Duodenal mucosa (tissue), 2 donors: ENCODE measurements around the gene SDK1.
"Not testable (repeated sequence)": the region's sequence is repeated elsewhere in the genome, so short reads cannot be mapped to it uniquely, and the experiment has no call there.

Experiments
- H3K27ac ChIP-seq: one replicate; pipeline ENCODE4 v1.7.0; 2013; ENCODE audit warnings: low read depth, low read length
- H3K27me3 ChIP-seq, 2 donors: one replicate each; pipeline ENCODE4 v1.7.0; 2013; ENCODE audit warnings: low read length in 2 of 2, control low read depth in 1 of 2; ENCODE audit not compliant: insufficient read depth in 2 of 2, control insufficient read depth in 1 of 2
- H3K36me3 ChIP-seq, 2 donors: one replicate each; pipeline ENCODE4 v1.7.0; 2013; ENCODE audit warnings: low read length in 2 of 2, control low read depth in 1 of 2; ENCODE audit not compliant: insufficient read depth in 2 of 2, control insufficient read depth in 1 of 2
- H3K4me1 ChIP-seq, 2 donors: one replicate each; pipeline ENCODE4 v1.7.0; 2013; ENCODE audit warnings: low read length in 2 of 2, control low read depth in 1 of 2; ENCODE audit not compliant: insufficient read depth in 2 of 2, control insufficient read depth in 1 of 2
- H3K4me3 ChIP-seq, 2 donors: one replicate each; pipeline ENCODE4 v1.7.0; 2013; ENCODE audit warnings: low read length in 2 of 2, low read depth in 1 of 2
- H3K9ac ChIP-seq, 2 donors: one replicate each; pipeline ENCODE4 v1.7.0; 2013; ENCODE audit warnings: low read length in 2 of 2, low read depth in 1 of 2
- H3K9me3 ChIP-seq, 2 donors: one replicate each; pipeline ENCODE4 v1.7.0; 2013; ENCODE audit warnings: low read length in 2 of 2, control low read depth in 1 of 2; ENCODE audit not compliant: control insufficient read depth in 1 of 2

Gene SDK1

DNA sequence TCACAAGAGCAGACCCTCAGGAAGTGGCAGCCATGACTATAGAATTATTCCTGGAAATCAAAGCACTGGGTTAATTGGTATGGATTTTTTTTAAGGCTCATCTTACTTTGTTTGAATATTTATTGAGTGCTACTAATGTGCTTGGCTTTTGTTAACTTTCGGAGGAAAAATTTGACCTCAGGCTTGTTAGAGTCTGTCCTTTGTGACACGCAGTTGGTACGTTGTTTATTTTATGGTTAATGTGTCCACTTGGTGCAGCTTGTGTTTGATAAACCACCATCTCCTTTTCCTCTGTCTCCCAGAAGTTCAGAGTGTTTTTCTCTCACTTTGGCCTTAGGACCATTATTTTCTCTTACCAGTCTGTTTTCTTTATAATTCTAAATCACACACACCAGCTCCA, 268.6 kb downstream of the SDK1 start:
- no peaks in the 10 kb centered on the region for H3K4me1 ChIP-seq
- H3K4me3 ChIP-seq = no peak overlapping the region
- no peak overlapping the region for H3K9ac ChIP-seq
- H3K9me3 ChIP-seq = no peaks in the 10 kb centered on the region
- H3K27ac ChIP-seq = no peak overlapping the region
- no peaks in the 10 kb centered on the region for H3K27me3 ChIP-seq
- no peaks in the 10 kb centered on the region for H3K36me3 ChIP-seq

DNA sequence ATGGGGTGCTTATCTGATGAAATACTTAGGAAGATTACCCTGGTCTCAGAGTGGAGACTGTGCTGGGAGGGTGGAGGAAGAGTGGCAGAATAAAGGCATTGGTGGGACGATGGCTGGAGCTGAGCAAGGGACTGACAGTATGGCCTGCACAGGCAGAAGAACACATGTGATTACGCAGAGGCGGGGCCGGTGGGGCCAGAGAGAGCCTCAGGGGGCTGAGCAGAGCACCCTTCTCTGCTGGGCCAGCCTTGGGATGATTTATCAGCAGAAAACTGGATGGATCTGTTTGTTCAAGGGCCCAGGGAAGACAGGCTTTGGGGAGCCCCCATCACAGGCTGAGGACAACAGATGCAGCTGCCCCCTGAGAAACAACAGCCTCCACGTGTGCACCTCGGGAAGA, 272.1 kb downstream of the SDK1 start:
- Histone ChIP-seq H3K36me3 (no peaks in the 10 kb centered on the region), H3K4me1 (no peaks in the 10 kb centered on the region), H3K4me3 (no peak overlapping the region), H3K27ac (no peak overlapping the region), H3K9ac (no peak overlapping the region), H3K9me3 (peaks cover 4 to 8% of the 10 kb centered on the region in 2 donors), H3K27me3 (no peaks in the 10 kb centered on the region)

DNA sequence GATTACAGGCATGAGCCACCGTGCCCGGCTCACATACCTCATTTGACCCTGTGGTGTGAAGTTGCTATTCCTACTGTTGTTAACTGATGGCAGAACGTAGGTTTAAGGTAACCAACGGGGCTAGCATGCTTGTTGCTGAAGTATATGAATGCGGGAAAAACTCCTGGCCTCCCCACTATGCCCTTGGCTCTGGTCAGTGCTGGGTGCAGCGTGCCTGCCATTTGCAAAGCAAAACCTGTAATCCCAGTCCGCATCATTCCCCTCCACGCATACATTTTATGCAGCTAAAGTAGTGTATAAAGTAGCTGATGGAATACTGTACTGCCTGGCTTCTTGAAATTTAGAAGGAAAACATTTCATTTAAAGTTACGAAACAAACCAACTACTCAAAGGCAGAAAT, 273.3 kb downstream of the SDK1 start:
- H3K9ac ChIP-seq = no peak overlapping the region
- H3K4me1 ChIP-seq = no peaks in the 10 kb centered on the region
- H3K9me3 ChIP-seq = peaks cover 4 to 8% of the 10 kb centered on the region in 2 donors
- no peaks in the 10 kb centered on the region for H3K27me3 ChIP-seq
- H3K27ac ChIP-seq = no peak overlapping the region
- no peak overlapping the region for H3K4me3 ChIP-seq
- no peaks in the 10 kb centered on the region for H3K36me3 ChIP-seq

DNA sequence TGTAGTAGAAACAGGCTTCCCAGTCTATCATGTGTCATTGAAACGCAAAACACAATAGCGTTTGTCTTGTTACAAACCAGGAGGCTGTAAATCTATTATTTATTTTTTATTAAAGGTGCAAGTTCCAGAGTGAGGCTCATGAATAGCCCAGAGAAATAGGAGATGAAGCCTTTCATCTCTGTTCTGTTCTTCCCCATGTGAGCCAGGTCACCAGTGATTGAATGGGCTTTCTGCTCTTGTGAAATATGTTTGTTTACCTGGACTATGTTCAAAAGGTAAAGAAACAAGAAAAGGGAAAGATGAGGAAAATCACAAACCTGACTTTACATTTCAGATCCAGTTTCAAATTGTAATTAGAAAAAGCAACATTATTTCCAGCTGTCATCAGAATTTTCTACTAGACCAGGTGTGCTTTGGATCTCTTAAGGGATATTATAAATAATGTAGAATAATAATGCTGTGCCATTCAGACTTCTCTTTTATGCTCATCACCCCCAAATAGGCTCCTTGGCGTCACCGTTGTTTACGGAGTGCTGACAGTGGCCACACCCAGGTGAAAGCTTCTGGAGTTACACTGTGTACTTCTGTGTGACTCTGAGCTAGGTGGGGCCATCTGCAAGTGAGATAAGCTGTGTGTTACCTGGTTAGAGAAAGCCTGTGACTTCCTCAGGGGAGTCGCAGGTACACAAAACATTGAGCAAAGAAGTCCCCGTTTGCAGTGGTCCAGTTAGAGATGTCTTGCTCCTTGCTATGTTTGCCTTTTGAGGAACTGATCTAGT, 274.9 kb downstream of the SDK1 start:
- Histone ChIP-seq H3K4me1 (no peaks in the 10 kb centered on the region), H3K4me3 (no peak overlapping the region), H3K9me3 (peaks cover 4 to 8% of the 10 kb centered on the region in 2 donors), H3K36me3 (no peaks in the 10 kb centered on the region), H3K9ac (no peak overlapping the region), H3K27me3 (no peaks in the 10 kb centered on the region), H3K27ac (no peak overlapping the region)

DNA sequence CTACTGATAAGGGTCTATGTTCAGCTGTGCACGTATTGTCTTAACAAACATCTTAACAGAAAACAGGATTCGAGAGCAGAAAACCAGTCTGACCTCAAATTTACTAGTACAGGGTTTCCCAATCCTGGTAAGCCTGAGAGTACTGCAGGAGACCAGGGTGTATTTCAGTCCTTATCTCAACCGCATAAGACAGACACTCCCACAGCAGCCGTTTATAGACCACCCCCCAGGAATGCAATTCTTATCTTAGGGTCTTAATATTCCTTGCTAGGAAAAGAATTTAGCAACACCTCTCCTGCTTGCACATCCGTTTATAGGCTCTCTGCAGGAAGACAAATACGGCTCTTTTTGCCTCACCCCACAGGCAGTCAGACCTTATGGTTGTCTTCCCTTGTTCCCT, 277.3 kb downstream of the SDK1 start:
- Histone ChIP-seq H3K27me3 (no peaks in the 10 kb centered on the region), H3K36me3 (no peaks in the 10 kb centered on the region), H3K27ac (no peak overlapping the region), H3K9me3 (peaks cover 4 to 8% of the 10 kb centered on the region in 2 donors), H3K4me3 (no peak overlapping the region), H3K9ac (no peak overlapping the region), H3K4me1 (no peaks in the 10 kb centered on the region)

DNA sequence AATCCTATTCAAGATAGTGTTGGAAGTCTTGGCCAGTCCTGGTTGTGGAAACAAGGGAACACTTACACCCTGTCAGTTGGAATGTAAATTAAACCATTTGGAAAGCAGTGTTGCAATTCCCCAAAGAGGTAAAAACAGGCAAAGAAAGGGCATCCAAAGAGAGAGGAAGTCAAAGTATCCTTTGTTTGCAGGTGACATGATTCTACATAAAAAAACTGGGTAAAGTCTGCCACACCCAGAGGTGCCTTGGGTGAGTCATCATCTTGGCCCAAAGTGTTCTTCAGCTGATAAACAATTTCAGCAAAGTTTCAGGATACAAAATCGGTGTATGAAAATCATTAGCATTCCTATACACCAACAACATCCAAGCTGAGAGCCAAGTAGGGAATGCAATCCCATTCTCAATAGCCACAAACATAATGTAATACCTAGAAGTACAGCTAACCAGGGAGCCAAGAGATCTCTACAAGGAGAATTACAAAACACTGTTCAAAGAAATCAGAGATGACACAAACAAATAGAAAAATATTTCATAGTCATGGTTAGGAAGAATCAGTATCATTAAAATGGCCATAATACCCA, 278.7 kb downstream of the SDK1 start:
- no peaks in the 10 kb centered on the region for H3K36me3 ChIP-seq

DNA sequence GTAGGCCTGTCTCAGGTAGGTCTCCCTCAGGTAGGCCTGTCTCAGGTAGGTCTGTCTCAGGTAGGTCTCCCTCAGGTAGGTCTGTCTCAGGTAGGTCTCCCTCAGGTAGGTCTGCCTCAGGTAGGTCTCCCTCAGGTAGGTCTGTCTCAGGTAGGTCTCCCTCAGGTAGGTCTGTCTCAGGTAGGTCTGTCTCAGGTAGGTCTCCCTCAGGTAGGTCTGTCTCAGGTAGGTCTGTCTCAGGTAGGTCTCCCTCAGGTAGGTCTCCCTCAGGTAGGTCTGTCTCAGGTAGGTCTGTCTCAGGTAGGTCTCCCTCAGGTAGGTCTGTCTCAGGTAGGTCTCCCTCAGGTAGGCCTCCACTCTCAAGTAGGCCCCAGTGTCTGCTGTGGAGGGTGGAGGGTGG, 281.1 kb downstream of the SDK1 start:
- not testable (repeated sequence) for H3K4me1 ChIP-seq, H3K27ac ChIP-seq, H3K27me3 ChIP-seq, H3K9me3 ChIP-seq, H3K36me3 ChIP-seq, H3K4me3 ChIP-seq, H3K9ac ChIP-seq

More for the DNA sequence above, 278.7 kb downstream of the SDK1 start:
- Histone ChIP-seq H3K4me1 (no peaks in the 10 kb centered on the region), H3K9me3 (peaks cover 4 to 8% of the 10 kb centered on the region in 2 donors), H3K9ac (no peak overlapping the region), H3K27ac (no peak overlapping the region), H3K4me3 (no peak overlapping the region), H3K27me3 (no peaks in the 10 kb centered on the region)

DNA sequence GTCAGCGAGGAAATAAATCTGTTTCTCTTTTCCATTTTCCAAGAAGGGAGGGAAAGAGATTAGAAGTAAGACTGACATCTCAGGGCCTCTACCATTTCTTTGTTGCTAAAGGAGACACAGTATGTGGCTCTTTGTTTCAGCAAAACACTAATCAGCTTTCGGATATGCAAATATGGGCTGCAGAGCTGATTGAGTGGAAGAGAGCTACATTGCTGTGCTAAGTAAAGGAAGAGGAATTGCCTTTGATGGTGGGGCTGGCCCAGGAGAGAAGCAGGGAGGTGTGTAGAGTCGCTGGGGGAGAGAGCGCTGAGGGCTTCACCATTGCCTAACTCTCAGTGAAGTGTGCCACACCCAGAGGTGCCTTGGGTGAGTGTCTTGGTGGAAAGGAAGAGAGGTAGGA, 284.8 kb downstream of the SDK1 start:
- H3K27me3 ChIP-seq = no peaks in the 10 kb centered on the region
- H3K27ac ChIP-seq = no peak overlapping the region
- H3K9ac ChIP-seq = no peak overlapping the region
- no peaks in the 10 kb centered on the region for H3K36me3 ChIP-seq
- H3K4me3 ChIP-seq = no peak overlapping the region
- H3K9me3 ChIP-seq = no peaks in the 10 kb centered on the region
- no peaks in the 10 kb centered on the region for H3K4me1 ChIP-seq

DNA sequence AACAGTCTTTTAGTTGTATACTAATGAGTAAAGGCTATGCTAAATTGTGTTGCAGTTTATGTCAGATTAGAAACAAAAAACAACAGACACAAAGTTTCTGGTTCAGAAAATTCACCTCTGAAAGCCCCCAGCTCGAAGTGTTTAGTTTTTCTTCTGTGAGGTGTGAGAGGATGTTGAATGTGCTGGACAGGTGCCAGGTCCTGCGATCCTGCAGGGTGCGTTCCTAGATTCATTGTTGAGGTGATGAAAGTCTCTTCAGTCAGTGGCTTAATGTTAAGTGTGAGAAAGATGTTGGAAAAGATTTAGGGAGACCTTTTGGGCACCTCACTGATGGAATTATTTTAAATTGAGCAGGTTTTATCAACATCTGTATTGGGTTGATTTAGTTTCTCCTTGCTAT, 287.3 kb downstream of the SDK1 start:
- no peak overlapping the region for H3K4me3 ChIP-seq

DNA sequence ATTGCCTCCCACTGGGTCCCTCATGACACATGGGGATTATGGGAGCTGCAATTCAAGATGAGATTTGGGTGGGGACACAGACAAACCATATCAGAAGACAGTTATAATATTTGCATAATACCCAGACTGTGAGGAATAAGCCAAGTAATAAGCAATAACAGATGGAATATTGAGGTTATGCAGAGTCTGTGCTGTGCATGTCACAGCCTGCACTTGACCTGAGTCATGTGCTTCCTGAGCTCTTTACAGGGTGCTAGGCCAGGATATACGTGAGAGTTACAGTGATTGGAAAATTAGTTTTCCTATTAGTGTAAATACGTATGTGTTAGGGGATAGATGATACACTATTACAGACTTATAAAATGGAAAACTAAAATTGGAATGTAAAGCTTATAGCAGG, 288.7 kb downstream of the SDK1 start:
- Histone ChIP-seq H3K4me1 (peaks cover 5 to 6% of the 10 kb centered on the region in 2 donors), H3K9me3 (no peaks in the 10 kb centered on the region), H3K4me3 (no peak overlapping the region), H3K9ac (no peak overlapping the region), H3K27me3 (no peaks in the 10 kb centered on the region), H3K36me3 (no peaks in the 10 kb centered on the region), H3K27ac (no peak overlapping the region)

More for the DNA sequence above, 287.3 kb downstream of the SDK1 start:
- Histone ChIP-seq H3K27ac (no peak overlapping the region), H3K9me3 (no peaks in the 10 kb centered on the region), H3K9ac (no peak overlapping the region), H3K36me3 (no peaks in the 10 kb centered on the region), H3K27me3 (no peaks in the 10 kb centered on the region), H3K4me1 (peaks cover 4 to 6% of the 10 kb centered on the region in 2 donors)
